K562 (cell line): Measurements from ENCODE around the gene PRRG1.

ENCODE experiments used
- BACH1 ChIP-seq: fragments of 200-800 bp; sonication (Bioruptor generic); IDR thresholded peaks from 2 replicates; pipeline ENCODE4 v1.6.1; 2016; ENCODE audit warnings: missing genetic modification characterization, missing compliant biosample characterization
- CBX8 ChIP-seq: fragments of 200-600 bp; sonication (generic); IDR thresholded peaks from 2 replicates; pipeline ENCODE4 v1.6.1; 2012; ENCODE audit warnings: borderline replicate concordance, mixed run types, low read depth, mild to moderate bottlenecking, moderate library complexity, mixed read lengths, low read length, control low read depth, inconsistent platforms; ENCODE audit not compliant: poor library complexity, severe bottlenecking; ENCODE audit errors: extremely low read depth
- CC2D1A ChIP-seq: fragments of 450-650 bp; IDR thresholded peaks from 2 replicates; pipeline ENCODE4 v1.6.1; 2017; ENCODE audit warnings: mild to moderate bottlenecking
- FOXK1 ChIP-seq: sonication (generic); formaldehyde crosslinking; IDR thresholded peaks from 2 replicates; pipeline ENCODE4 v1.8.0; 2022; ENCODE audit warnings: missing genetic modification reagents, mild to moderate bottlenecking, borderline replicate concordance
- NEUROD1 ChIP-seq: fragments of 150-350 bp; IDR thresholded peaks from 2 replicates; pipeline ENCODE4 v1.6.1; 2014; ENCODE audit warnings: borderline replicate concordance, low read length, low read depth; ENCODE audit not compliant: partially characterized antibody
- NFIX ChIP-seq: fragments of 250-450 bp; sonication (Bioruptor Pico); IDR thresholded peaks from 2 replicates; pipeline ENCODE4 v1.4.0; 2020; ENCODE audit warnings: low read depth, mild to moderate bottlenecking, moderate library complexity
- PTBP1 ChIP-seq: fragments of 200-400 bp; formaldehyde crosslinking; IDR thresholded peaks from 2 replicates; pipeline ENCODE4 v1.6.1; 2017; ENCODE audit warnings: low read depth, low read length
- TEAD2 ChIP-seq: fragments of 450-650 bp; IDR thresholded peaks from 2 replicates; pipeline ENCODE4 v1.6.1; 2016; ENCODE audit warnings: missing genetic modification characterization, control low read depth, missing compliant biosample characterization
- TF ChIP-seq, protein P1 (sequence below), 3 experiments: IDR thresholded peaks in 2 of 3; conservative IDR thresholded peaks in 1 of 3; 2 replicates each; pipeline ENCODE4 v1.5.1; 2011 to 2012; ENCODE audit warnings: low read length in 3 of 3, mild to moderate bottlenecking in 3 of 3, control low read depth in 2 of 3, improper control_type of control experiment in 1 of 3, inconsistent platforms in 1 of 3, low read depth in 1 of 3, mixed read lengths in 1 of 3, moderate library complexity in 1 of 3; ENCODE audit not compliant: insufficient read depth in 2 of 3
- TF ChIP-seq, protein P2 (sequence below): sonication (generic); formaldehyde crosslinking; IDR thresholded peaks from 2 replicates; pipeline ENCODE4 v1.8.0; 2022; ENCODE audit warnings: mild to moderate bottlenecking, missing genetic modification reagents, borderline replicate concordance

DNA sequence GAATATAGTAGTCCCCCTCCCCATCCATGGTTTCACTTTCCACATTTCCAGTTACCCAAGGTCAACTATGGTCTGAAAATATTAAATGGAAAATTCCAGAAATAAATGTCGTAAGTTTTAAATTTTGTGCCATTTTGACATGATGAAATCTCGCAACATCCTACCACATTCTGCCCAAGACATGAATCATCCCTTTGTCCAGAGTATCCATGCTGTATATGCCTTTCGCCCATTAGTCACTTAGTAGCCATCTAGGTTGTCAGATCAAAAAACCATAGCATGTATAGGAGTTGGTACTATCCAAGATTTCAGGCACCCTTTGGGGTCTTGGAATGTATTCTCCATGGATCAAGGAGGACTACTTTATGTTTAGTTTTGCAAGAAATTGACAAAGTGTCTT lies 8.3 kb downstream of the PRRG1 start:
- TF ChIP-seq, protein P1, sequence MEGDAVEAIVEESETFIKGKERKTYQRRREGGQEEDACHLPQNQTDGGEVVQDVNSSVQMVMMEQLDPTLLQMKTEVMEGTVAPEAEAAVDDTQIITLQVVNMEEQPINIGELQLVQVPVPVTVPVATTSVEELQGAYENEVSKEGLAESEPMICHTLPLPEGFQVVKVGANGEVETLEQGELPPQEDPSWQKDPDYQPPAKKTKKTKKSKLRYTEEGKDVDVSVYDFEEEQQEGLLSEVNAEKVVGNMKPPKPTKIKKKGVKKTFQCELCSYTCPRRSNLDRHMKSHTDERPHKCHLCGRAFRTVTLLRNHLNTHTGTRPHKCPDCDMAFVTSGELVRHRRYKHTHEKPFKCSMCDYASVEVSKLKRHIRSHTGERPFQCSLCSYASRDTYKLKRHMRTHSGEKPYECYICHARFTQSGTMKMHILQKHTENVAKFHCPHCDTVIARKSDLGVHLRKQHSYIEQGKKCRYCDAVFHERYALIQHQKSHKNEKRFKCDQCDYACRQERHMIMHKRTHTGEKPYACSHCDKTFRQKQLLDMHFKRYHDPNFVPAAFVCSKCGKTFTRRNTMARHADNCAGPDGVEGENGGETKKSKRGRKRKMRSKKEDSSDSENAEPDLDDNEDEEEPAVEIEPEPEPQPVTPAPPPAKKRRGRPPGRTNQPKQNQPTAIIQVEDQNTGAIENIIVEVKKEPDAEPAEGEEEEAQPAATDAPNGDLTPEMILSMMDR (IDR thresholded peaks at IDR 0.05 in 2 of 3, conservative IDR thresholded peaks at IDR 0.05 in 1 of 3; ENCODE audit: insufficient read depth in 2 of 3, low read depth in 1 of 3, low read length in 3 of 3) = no peak
- no peak for TF ChIP-seq BACH1 (tag)
- TF ChIP-seq NFIX = no peak
- TF ChIP-seq TEAD2 (tag) = no peak
- no peak for TF ChIP-seq NEUROD1
- TF ChIP-seq, protein P2, sequence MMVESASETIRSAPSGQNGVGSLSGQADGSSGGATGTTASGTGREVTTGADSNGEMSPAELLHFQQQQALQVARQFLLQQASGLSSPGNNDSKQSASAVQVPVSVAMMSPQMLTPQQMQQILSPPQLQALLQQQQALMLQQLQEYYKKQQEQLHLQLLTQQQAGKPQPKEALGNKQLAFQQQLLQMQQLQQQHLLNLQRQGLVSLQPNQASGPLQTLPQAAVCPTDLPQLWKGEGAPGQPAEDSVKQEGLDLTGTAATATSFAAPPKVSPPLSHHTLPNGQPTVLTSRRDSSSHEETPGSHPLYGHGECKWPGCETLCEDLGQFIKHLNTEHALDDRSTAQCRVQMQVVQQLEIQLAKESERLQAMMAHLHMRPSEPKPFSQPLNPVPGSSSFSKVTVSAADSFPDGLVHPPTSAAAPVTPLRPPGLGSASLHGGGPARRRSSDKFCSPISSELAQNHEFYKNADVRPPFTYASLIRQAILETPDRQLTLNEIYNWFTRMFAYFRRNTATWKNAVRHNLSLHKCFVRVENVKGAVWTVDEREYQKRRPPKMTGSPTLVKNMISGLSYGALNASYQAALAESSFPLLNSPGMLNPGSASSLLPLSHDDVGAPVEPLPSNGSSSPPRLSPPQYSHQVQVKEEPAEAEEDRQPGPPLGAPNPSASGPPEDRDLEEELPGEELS = no peak
- no peak for TF ChIP-seq FOXK1 (CRISPR knock-in tag)
- TF ChIP-seq CC2D1A = no peak
- TF ChIP-seq PTBP1 = no peak
- TF ChIP-seq CBX8 = no peak
